GM12865 (cell line): ENCODE measurements around the gene ALOX15.

Experiments
- DNase-seq: peaks from one replicate; pipeline ENCODE4 v3.0.0; 2010; ENCODE audit warnings: low read depth
- H3K4me3 ChIP-seq: 2 replicates; pipeline ENCODE4 v1.5.1; 2011; ENCODE audit warnings: mild to moderate bottlenecking, low read depth, low read length, control low read depth
- TF ChIP-seq, protein P1 (sequence below): IDR thresholded peaks from 2 replicates; pipeline ENCODE4 v1.5.1; 2011; ENCODE audit warnings: low read length, control low read depth, low read depth, inconsistent platforms; ENCODE audit not compliant: insufficient read depth; ENCODE audit errors: missing control alignments

Gene ALOX15

DNA sequence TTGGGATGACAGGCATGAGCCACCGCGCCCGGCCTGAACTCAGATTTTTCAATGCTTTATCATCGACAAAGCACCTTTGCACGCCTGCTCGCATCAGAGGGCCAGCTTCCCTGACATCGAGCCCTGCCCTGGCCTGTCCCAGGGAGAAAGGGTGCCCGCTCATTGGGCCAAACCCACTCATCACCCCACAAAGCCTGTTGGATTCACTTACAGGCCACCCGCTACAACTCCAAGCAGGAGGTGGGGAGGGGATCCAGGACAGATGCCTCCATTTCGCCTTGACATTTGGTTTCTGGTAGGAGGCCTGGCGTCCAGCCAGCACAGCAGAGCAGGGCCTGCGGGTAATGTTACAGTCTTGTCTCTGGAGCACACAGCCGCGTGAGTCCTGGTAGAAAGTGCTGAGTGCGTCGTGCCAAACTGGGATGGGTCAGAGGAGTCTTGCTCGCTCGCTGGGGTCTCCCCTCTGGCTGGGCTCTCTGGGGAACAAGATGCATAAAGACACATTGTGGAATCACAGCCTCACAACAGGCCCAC lies 37.3 kb downstream of the ALOX15 start:
- TF ChIP-seq, protein P1, sequence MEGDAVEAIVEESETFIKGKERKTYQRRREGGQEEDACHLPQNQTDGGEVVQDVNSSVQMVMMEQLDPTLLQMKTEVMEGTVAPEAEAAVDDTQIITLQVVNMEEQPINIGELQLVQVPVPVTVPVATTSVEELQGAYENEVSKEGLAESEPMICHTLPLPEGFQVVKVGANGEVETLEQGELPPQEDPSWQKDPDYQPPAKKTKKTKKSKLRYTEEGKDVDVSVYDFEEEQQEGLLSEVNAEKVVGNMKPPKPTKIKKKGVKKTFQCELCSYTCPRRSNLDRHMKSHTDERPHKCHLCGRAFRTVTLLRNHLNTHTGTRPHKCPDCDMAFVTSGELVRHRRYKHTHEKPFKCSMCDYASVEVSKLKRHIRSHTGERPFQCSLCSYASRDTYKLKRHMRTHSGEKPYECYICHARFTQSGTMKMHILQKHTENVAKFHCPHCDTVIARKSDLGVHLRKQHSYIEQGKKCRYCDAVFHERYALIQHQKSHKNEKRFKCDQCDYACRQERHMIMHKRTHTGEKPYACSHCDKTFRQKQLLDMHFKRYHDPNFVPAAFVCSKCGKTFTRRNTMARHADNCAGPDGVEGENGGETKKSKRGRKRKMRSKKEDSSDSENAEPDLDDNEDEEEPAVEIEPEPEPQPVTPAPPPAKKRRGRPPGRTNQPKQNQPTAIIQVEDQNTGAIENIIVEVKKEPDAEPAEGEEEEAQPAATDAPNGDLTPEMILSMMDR: no peak
- no peak for DNase-seq
- H3K4me3 ChIP-seq: no peak overlapping the region

DNA sequence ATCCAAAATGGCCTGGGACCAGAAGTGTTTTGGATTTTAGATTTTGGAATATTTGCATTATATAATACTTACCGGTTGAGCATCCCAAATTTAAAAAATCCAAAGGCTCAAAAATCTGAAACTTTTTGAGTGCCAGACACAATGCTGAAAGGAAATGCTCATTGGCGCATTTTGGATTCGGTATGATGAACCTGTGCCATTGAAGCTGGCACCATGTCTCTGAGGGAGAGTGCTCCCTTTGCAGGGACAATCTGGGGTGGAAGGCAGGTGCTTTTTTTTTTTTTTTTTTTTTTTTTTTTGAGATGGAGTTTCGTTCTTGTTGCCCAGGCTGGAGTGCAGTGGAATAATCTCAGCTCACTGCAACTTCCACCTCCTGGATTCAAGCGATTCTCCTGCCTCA lies 39.4 kb downstream of the ALOX15 start:
- no peak for DNase-seq
- no peak overlapping the region for H3K4me3 ChIP-seq
- TF ChIP-seq, protein P1: no peak

DNA sequence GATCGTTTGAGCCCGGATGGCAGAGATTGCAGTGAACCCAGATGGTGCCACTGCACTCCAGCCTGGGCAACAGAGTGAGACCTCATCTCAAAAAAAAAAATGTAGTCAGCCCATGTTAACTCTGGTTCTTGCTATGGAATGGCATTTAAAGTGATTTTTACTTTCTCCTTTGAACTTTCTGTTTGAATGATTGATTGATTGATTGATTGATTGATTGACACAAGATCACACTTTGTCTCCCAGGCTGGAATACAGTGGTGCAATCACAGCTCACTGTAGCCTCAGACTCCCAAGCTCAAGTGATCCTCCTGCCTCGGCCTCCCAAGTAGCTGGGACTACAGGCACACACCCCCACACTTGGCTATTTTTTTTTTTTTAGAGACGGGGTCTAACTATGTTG lies 40.2 kb downstream of the ALOX15 start:
- no peak overlapping the region for H3K4me3 ChIP-seq
- TF ChIP-seq, protein P1: no peak
- DNase-seq: no peak

DNA sequence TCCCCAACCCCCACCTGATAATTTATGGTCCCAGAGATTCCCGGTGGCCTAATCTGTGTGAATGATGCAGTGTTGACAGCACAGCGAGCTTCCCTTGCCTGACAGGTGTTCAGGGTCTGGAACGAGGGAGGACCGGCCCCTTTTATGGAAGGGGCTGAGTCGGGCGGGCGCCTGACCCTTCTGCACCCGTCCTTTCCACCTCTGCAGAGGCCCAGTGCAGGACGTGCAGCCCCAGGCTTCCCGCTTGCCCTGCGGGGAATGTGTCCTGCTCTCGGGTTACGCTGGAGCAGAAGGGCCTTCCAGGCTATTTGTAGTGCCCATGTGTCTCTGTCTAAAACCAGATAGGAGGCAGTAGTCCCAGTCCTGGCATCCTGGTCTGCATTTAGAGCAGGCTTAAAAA lies 40.9 kb downstream of the ALOX15 start:
- no peak for DNase-seq
- TF ChIP-seq, protein P1: no peak
- H3K4me3 ChIP-seq: no peak overlapping the region

DNA sequence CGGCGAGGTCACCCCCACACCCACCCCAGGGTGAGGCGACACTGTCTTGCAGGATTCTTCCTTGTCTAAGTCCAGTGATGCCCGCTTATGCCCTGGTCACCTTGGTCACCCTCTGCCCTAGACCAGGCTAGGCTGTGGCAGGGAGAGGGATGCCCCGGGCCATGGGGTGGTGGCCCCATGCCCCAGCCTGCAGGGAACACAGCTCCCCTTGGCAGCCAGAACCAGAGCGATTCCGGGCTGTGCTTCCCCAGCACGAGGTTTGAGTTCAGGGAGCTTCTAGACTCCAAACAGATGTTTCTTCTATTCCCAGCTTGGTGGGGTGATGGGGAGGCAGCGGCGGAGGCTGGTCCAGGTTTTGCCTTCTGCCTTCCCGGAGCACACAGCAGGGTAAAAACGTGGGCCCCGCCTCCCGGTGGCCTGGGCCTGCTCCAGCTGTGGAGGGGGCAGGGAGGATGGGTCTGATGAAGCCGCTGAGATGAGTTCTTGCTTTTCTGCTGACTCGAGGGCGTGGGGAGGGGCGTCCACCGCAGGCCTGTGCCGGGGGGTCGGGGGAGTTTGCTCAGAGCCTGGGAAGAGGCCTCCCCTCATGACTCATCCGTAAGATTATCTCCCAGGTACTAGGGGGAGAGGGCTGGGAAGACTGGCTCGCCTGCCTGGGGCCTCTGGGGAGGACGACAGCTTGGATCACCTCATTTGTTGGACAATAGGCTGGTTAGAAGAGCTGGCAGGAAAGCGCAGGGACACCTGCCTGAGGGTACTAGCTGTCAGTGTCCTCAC lies 41.8 kb downstream of the ALOX15 start:
- no peak overlapping the region for H3K4me3 ChIP-seq
- TF ChIP-seq, protein P1: no peak
- no peak for DNase-seq

DNA sequence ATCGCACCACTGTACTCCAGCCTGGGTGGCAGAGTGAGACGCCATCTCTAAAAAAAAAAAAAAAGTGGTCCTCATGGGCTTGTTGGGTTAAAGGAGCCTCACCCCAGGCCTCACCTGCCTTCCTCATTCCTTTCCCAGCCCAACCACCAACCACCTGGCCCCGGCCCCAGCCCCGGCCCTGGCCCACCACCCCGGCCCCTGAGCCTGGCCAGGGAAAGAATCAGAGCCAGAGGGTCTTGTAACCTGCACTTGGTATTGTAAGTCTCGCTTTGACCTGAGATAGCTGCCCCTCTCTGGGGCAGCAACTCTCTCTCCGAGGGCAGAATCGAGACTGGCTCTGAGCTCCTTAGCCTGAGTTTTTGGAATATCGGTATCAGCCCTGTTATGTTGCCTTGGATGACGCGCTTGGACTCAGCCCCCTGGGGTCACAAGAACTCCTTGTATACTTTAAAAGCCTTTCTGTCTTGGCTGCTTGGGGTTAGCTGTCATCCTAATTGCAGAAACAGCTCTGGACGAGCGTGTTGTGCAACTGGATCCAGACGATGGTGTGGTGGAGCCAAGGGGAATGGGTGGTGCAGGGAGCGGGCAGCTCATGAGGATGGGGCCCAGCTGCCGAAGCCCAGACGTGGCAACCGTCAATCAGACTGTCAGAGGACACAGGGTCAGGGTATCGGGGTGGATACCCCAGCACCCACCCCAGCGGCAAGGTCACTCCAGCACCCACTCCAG lies 42.5 kb downstream of the ALOX15 start:
- TF ChIP-seq, protein P1: no peak
- H3K4me3 ChIP-seq: no peak overlapping the region
- no peak for DNase-seq
